Tibial artery (tissue), 4 donors: ENCODE results near the gene ATL2.
"Not testable (repeated sequence)": the region's sequence is repeated elsewhere in the genome, so short reads cannot be mapped to it uniquely, and the experiment has no call there.

Experiments
- DNase-seq, 2 donors: peaks; one replicate each; pipeline ENCODE4 v3.0.0-alpha.2; 2019
- H3K27ac ChIP-seq, 2 donors: fragments of 200-600 bp; sonication (generic) in 1 of 2; 1 replicate in 1 of 2; 2 replicates in 1 of 2; pipeline ENCODE4 v1.5.1; 2018 to 2019; ENCODE audit warnings: mild to moderate bottlenecking in 1 of 2
- H3K27me3 ChIP-seq, 2 donors: fragments of 200-600 bp; sonication (generic) in 1 of 2; one replicate each; pipeline versions ENCODE4 v1.5.1 to v1.6.0; 2016 to 2019
- H3K36me3 ChIP-seq, 3 donors: fragments of 200-600 bp; sonication (generic) in 2 of 3; one replicate each; pipeline ENCODE4 v1.5.1; 2016 to 2019; ENCODE audit warnings: mild to moderate bottlenecking in 2 of 3
- H3K4me1 ChIP-seq, 4 donors: fragments of 200-600 bp; sonication (generic) in 2 of 4; 1 replicate in 3 of 4; 2 replicates in 1 of 4; pipeline ENCODE4 v1.5.1; 2016 to 2019
- H3K4me3 ChIP-seq, 2 donors: fragments of 200-600 bp; sonication (generic) in 1 of 2; 1 replicate in 1 of 2; 2 replicates in 1 of 2; pipeline ENCODE4 v1.5.1; 2018 to 2019; ENCODE audit warnings: mild to moderate bottlenecking in 2 of 2
- H3K9me3 ChIP-seq, 3 donors: fragments of 200-600 bp; sonication (generic) in 1 of 3; one replicate each; pipeline ENCODE4 v1.5.1; 2016 to 2019
- CTCF ChIP-seq, 2 experiments: fragments of 200-600 bp in 1 of 2; fragments of 450-650 bp in 1 of 2; IDR thresholded peaks; one replicate each; pipeline ENCODE4 v1.5.1; 2017 to 2019; ENCODE audit warnings: antibody characterized with exemption in 2 of 2, mild to moderate bottlenecking in 1 of 2, moderate library complexity in 1 of 2
- intact Hi-C: fragments of 100-400 bp; cut with DNase I; formaldehyde crosslinking; loops from one replicate; pipeline ENCODE4 v1.15.0; 2023; ENCODE audit warnings: low total_unique reads

The ATL2 gene

GRCh38 chr2:38322224-38322914 is 54.7 kb downstream of the ATL2 start:
- no peak overlapping the region for H3K4me3 ChIP-seq

GRCh38 chr2:38319240-38319639 is 57.8 kb downstream of the ATL2 start:
- DNase-seq, H3K4me1 ChIP-seq, H3K27ac ChIP-seq, H3K4me3 ChIP-seq, H3K27me3 ChIP-seq, H3K9me3 ChIP-seq, intact Hi-C loops: not testable (repeated sequence)
- H3K36me3 ChIP-seq: peaks cover 18 to 36% (median 20%) of the 10 kb centered on the region in 3 donors

More at GRCh38 chr2:38322224-38322914, 54.7 kb downstream of the ATL2 start:
- intact Hi-C loops: loop anchor here (10.0 kb wide), 2 partner anchors 52 to 422 kb away; partner anchors contain the start of gene ATL2
- no peaks in the 10 kb centered on the region for H3K9me3 ChIP-seq
- DNase-seq: no peak
- peaks cover 7 to 16% (median 11%) of the 10 kb centered on the region in 3 donors for H3K36me3 ChIP-seq
- TF ChIP-seq CTCF (IDR thresholded peaks at IDR 0.05): no peak
- H3K27ac ChIP-seq: no peak overlapping the region
- H3K4me1 ChIP-seq: peaks cover 0 to 7% (median 0%) of the 10 kb centered on the region in 4 donors
- no peaks in the 10 kb centered on the region for H3K27me3 ChIP-seq

GRCh38 chr2:38317725-38318124 is 59.3 kb downstream of the ATL2 start:
- Histone ChIP-seq H3K9me3 (no peaks in the 10 kb centered on the region), H3K36me3 (peaks cover 27 to 44% (median 33%) of the 10 kb centered on the region in 3 donors), H3K4me3 (no peak overlapping the region), H3K4me1 (peaks cover 0 to 3% (median 1%) of the 10 kb centered on the region in 4 donors), H3K27ac (no peak overlapping the region), H3K27me3 (no peaks in the 10 kb centered on the region)
- intact Hi-C loops: no loop called here
- no peak for TF ChIP-seq CTCF (IDR thresholded peaks at IDR 0.05)
- no peak for DNase-seq

- Histone ChIP-seq H3K27ac (no peak overlapping the region), H3K27me3 (no peaks in the 10 kb centered on the region), H3K36me3 (peaks cover 45 to 62% (median 46%) of the 10 kb centered on the region in 3 donors), H3K4me3 (no peak overlapping the region), H3K4me1 (peaks cover 0 to 3% (median 0%) of the 10 kb centered on the region in 4 donors), H3K9me3 (no peaks in the 10 kb centered on the region)
- intact Hi-C loops: no loop called here
- TF ChIP-seq CTCF (IDR thresholded peaks at IDR 0.05): peak; percentile 56 to 75
- DNase-seq: no peak
Measured at GRCh38 chr2:38315707-38316333, 61.3 kb downstream of the ATL2 start.

- H3K36me3 ChIP-seq: peaks cover 42 to 74% (median 62%) of the 10 kb centered on the region in 3 donors
- H3K4me1 ChIP-seq: no peaks in the 10 kb centered on the region
- H3K9me3 ChIP-seq: no peaks in the 10 kb centered on the region
- no peak overlapping the region for H3K27ac ChIP-seq
- intact Hi-C loops: no loop called here
- DNase-seq: no peak
- H3K4me3 ChIP-seq: no peak overlapping the region
- TF ChIP-seq CTCF (IDR thresholded peaks at IDR 0.05): no peak
- no peaks in the 10 kb centered on the region for H3K27me3 ChIP-seq
Measured at GRCh38 chr2:38308821-38309220, 68.3 kb downstream of the ATL2 start.
